ENCODE results near the gene SLC24A4. TPM values are rescaled to one million over a fixed set of nuclear protein-coding genes. Genes with fewer than 3 reads are reported as not detected.

SLC24A4 gene
- polyA plus RNA-seq, 1 donor (not counting 4 experiments of a cell fraction or from before 2014, with no cell fraction given), result 0.10 TPM

GRCh38 chr14:92411135-92411534 is 88.2 kb downstream of the SLC24A4 start:
- no peaks in the 10 kb centered on the region for H4K20me1 ChIP-seq (ENCODE audit: control insufficient read depth, extremely low read depth, insufficient read depth, low read length)

GRCh38 chr14:92411941-92412340 is 89.0 kb downstream of the SLC24A4 start:
- Histone ChIP-seq H3K9ac (ENCODE audit: control insufficient read depth, extremely low read depth, insufficient read depth, low read length) (no peak overlapping the region), H3K27me3 (ENCODE audit: control insufficient read depth, extremely low read depth, insufficient read depth, low read length) (no peaks in the 10 kb centered on the region), H3K4me1 (ENCODE audit: control insufficient read depth, extremely low read depth, insufficient read depth, low read length) (peaks cover 3% of the 10 kb centered on the region), H2AFZ (ENCODE audit: control insufficient read depth, low read length) (no peak overlapping the region), H3K4me2 (ENCODE audit: control insufficient read depth, extremely low read depth, insufficient read depth, low read depth, low read length) (no peak overlapping the region), H3K9me1 (ENCODE audit: control insufficient read depth, extremely low read depth, insufficient read depth, low read length) (no peaks in the 10 kb centered on the region), H3K27ac (ENCODE audit: control insufficient read depth, insufficient read depth, low read length) (no peak overlapping the region), H3K36me3 (ENCODE audit: control insufficient read depth in 2 of 2, extremely low read depth in 1 of 2, insufficient read depth in 2 of 2, low read length in 2 of 2) (no peaks in the 10 kb centered on the region), H3K4me3 (ENCODE audit: control insufficient read depth in 2 of 3, extremely low read depth in 1 of 3, insufficient read depth in 2 of 3, low read depth in 1 of 3, low read length in 3 of 3) (no peak overlapping the region), H4K20me1 (ENCODE audit: control insufficient read depth, extremely low read depth, insufficient read depth, low read length) (no peaks in the 10 kb centered on the region), H3K9me3 (ENCODE audit: control insufficient read depth, low read depth, low read length) (no peaks in the 10 kb centered on the region), H3K79me2 (ENCODE audit: control insufficient read depth, insufficient read depth, low read length) (no peaks in the 10 kb centered on the region)
- DNase-seq (ENCODE audit: low read depth, low spot score) (no peak), FAIRE-seq (no peak)
- dilution Hi-C loops (cut with MboI; ENCODE audit: extremely low pct_ligation_motif_present, low sequenced_read_pairs), result no loop called here
- TF ChIP-seq EZH2 (IDR thresholded peaks at IDR 0.05; ENCODE audit: low read length) (no peak), CTCF (optimal IDR thresholded peaks at IDR 0.05 in 1 of 3, IDR thresholded peaks at IDR 0.05 in 1 of 3, conservative IDR thresholded peaks at IDR 0.05 in 1 of 3; ENCODE audit: extremely low read depth in 1 of 3, insufficient read depth in 2 of 3, low read length in 3 of 3) (no peak)

More at GRCh38 chr14:92411135-92411534, 88.2 kb downstream of the SLC24A4 start:
- Histone ChIP-seq H3K27me3 (ENCODE audit: control insufficient read depth, extremely low read depth, insufficient read depth, low read length) (no peaks in the 10 kb centered on the region), H3K79me2 (ENCODE audit: control insufficient read depth, insufficient read depth, low read length) (no peaks in the 10 kb centered on the region), H3K27ac (ENCODE audit: control insufficient read depth, insufficient read depth, low read length) (no peak overlapping the region), H3K9me1 (ENCODE audit: control insufficient read depth, extremely low read depth, insufficient read depth, low read length) (no peaks in the 10 kb centered on the region), H3K4me3 (ENCODE audit: control insufficient read depth in 2 of 3, extremely low read depth in 1 of 3, insufficient read depth in 2 of 3, low read depth in 1 of 3, low read length in 3 of 3) (no peak overlapping the region), H3K9ac (ENCODE audit: control insufficient read depth, extremely low read depth, insufficient read depth, low read length) (no peak overlapping the region), H2AFZ (ENCODE audit: control insufficient read depth, low read length) (no peak overlapping the region), H3K4me1 (ENCODE audit: control insufficient read depth, extremely low read depth, insufficient read depth, low read length) (peaks cover 3% of the 10 kb centered on the region), H3K36me3 (ENCODE audit: control insufficient read depth in 2 of 2, extremely low read depth in 1 of 2, insufficient read depth in 2 of 2, low read length in 2 of 2) (no peaks in the 10 kb centered on the region), H3K4me2 (ENCODE audit: control insufficient read depth, extremely low read depth, insufficient read depth, low read depth, low read length) (no peak overlapping the region), H3K9me3 (ENCODE audit: control insufficient read depth, low read depth, low read length) (no peaks in the 10 kb centered on the region)
- DNase-seq (ENCODE audit: low read depth, low spot score), result no peak
- TF ChIP-seq CTCF (optimal IDR thresholded peaks at IDR 0.05 in 1 of 3, IDR thresholded peaks at IDR 0.05 in 1 of 3, conservative IDR thresholded peaks at IDR 0.05 in 1 of 3; ENCODE audit: extremely low read depth in 1 of 3, insufficient read depth in 2 of 3, low read length in 3 of 3) (no peak), EZH2 (IDR thresholded peaks at IDR 0.05; ENCODE audit: low read length) (no peak)
- FAIRE-seq, result no peak
- dilution Hi-C loops (cut with MboI; ENCODE audit: extremely low pct_ligation_motif_present, low sequenced_read_pairs), result no loop called here
